BE2C (cell line): ENCODE results near the gene PCBP2.

Experiments used
- DNase-seq: peaks from one replicate; pipeline ENCODE4 v3.0.0-alpha.2; 2020
- H3K27me3 ChIP-seq: fragments of 250-450 bp; sonication (Bioruptor Pico); 2 replicates; pipeline ENCODE4 v1.5.1; 2020; ENCODE audit warnings: mild to moderate bottlenecking
- H3K36me3 ChIP-seq: fragments of 250-450 bp; sonication (Bioruptor Pico); 2 replicates; pipeline ENCODE4 v1.5.1; 2020; ENCODE audit warnings: mild to moderate bottlenecking
- H3K4me1 ChIP-seq: fragments of 250-450 bp; sonication (Bioruptor Pico); 2 replicates; pipeline ENCODE4 v1.5.1; 2020
- H3K4me3 ChIP-seq: 2 replicates; pipeline ENCODE4 v1.5.1; 2011; ENCODE audit warnings: low read depth, low read length
- H3K9me3 ChIP-seq: fragments of 250-450 bp; sonication (Bioruptor Pico); 2 replicates; pipeline ENCODE4 v1.5.1; 2020
- TF ChIP-seq, protein P1 (sequence below): IDR thresholded peaks from 2 replicates; pipeline ENCODE4 v1.5.1; 2012; ENCODE audit warnings: mild to moderate bottlenecking, low read depth, low read length

PCBP2 gene

DNA sequence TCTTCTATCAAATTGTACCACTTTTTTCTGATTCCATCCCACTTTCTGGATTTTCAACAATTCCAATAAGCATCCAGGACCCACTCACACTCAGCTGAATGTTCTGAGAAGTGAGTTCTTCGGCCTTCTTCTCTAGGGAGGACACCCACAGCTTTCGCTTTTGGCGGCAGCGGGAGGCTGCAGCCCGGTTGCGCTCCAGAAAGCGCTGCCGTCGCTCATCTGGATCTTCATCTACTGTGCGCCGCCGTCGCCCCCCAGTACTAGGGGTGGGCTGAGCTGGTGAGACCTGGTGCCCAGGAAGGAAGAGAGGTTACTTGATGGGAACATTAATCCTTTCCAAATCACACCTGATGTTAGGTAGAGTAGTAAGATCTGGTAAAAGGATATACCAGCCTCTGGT, 72.6 kb downstream of the PCBP2 start:
- DNase-seq = no peak
- Histone ChIP-seq H3K9me3 (no peaks in the 10 kb centered on the region), H3K36me3 (peaks cover 20% of the 10 kb centered on the region), H3K4me3 (no peak overlapping the region), H3K27me3 (no peaks in the 10 kb centered on the region), H3K4me1 (no peaks in the 10 kb centered on the region)
- TF ChIP-seq, protein P1, sequence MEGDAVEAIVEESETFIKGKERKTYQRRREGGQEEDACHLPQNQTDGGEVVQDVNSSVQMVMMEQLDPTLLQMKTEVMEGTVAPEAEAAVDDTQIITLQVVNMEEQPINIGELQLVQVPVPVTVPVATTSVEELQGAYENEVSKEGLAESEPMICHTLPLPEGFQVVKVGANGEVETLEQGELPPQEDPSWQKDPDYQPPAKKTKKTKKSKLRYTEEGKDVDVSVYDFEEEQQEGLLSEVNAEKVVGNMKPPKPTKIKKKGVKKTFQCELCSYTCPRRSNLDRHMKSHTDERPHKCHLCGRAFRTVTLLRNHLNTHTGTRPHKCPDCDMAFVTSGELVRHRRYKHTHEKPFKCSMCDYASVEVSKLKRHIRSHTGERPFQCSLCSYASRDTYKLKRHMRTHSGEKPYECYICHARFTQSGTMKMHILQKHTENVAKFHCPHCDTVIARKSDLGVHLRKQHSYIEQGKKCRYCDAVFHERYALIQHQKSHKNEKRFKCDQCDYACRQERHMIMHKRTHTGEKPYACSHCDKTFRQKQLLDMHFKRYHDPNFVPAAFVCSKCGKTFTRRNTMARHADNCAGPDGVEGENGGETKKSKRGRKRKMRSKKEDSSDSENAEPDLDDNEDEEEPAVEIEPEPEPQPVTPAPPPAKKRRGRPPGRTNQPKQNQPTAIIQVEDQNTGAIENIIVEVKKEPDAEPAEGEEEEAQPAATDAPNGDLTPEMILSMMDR = no peak

DNA sequence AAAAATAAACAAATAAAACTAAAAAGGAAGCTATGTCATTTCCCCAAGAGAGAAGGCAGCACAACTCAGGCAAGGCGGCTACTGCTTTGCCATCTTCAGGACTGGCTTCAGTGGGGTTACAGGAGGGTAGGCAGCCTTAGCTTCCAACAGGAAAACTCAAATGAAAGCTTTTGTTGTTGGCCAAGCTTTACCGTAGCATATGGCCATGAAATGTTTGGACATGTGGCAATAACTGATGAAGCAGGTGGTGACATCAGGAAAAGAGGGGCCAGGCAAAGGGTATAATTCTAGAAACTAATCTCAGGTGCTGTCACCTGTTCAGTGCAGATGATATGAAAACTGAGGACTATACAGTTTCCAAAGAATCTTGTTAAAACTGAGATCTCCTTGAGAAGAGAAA, 78.2 kb downstream of the PCBP2 start:
- Histone ChIP-seq H3K9me3 (no peaks in the 10 kb centered on the region), H3K4me1 (no peaks in the 10 kb centered on the region), H3K4me3 (no peak overlapping the region), H3K36me3 (peaks cover 28% of the 10 kb centered on the region), H3K27me3 (no peaks in the 10 kb centered on the region)
- TF ChIP-seq, protein P1 = no peak
- DNase-seq = no peak
